ENCODE data around the gene CAPZB.

Gene CAPZB

GRCh38 chr1:19342894-19343616, 142.3 kb downstream of the CAPZB start:
- no peak for DNase-seq

DNA sequence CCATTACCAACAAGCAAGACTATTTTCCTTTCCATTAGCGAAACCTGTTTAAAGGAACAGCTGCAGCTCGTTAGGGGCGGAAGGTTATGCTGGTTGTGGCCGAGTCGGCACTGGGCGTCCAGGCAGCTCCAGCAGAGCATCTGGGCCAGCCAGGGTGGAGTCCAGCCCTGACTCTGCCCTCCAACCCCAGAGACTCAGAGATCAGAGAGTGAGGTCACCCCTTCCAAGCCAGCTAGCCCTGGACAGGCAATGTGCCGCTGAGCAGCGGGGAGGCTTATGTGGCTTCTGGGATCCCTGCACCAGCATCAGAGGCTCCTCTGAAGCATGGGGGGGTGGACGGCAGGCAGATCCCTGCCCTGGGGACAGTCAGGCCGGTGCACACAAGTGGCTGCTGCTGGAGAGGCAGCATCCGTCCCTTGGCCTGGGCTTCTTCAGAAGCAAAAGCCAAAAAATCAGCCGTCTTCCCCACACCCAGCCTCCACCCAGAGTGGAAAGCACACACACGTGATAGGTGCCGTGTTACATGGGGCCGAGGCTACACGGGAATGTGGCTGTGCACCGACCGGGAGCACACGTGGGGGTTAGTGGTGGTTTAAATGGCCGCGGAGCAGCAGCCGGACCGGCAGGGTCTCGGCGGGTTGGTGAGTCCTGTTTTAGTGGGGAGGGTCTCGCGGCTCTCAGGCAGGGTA, 143.1 kb downstream of the CAPZB start:
- no peak for DNase-seq

DNA sequence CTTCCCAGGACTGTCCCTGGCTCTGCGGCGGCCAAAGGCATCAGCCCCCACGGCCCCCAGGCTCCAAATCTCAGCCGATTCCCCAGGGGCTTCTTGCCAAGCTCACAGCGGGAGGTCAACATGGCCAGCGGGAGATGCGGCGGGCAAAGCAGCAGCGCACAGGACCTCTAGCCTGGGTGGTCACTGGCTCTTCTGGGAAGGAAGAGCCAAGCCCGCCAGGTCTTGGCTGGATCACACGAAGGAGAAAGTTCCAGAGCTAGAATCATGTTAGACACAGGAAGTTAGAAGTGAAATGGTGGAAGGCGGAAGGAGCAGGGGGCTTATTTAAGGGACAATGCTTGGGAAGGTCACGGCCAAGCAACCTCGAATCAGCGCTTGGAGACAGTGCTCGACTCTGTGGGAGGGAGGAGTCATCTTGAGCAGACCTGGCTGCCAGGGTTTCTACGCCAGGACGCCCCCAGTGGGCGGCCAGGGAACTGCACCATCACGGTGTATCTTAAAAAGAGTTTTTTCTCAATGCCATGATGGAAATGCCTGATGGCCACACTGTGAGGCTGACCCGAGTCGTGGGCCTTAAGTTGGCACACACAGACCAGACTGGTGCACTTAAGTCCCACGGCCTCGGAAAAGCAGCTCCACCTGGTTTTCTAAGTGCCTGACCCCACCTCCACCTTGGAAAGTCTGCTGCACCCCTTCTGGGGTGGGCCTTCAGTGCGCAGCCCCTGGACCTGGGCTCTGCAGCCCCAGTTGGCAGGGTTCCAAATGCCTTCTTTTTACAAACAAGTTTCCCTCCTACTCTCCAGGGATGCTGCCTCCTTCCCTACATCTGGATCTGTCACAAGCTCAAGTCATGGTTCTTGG, 143.9 kb downstream of the CAPZB start:
- DNase-seq, result peak; percentile 63

- no peak for DNase-seq
Measured at GRCh38 chr1:19340387-19340937, 144.9 kb downstream of the CAPZB start.

DNA sequence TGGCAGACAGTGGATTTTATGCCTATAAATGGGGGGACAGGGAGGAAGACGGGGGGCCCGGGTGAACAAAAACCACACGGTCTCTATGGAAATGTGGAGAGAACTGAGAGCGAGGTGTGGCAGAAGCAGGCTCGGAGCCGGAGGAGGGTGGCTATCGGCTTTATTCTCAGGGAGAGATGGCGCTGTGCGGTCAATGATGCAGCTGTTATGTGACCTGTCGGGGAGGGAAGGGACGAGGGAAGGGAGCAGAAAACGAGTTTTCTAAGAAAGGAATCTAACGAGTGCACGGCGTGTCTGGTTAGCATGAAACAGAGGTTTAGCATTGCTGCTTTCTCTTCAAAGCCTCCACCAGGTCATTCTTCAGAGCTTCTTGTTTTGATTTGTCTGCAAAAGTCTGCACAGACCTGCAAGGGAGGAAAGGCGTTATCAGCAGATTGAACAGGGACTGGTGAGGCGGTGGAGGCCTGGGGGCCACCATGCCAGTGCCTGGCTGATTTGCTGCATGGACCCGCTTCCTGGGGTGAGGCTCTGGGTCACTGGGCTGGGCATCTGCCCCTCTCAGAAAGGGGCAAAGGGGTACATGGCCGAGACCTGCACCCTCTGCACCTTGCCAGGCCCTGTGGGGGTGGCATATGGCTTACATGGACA, 146.0 kb downstream of the CAPZB start:
- no peak for DNase-seq

DNA sequence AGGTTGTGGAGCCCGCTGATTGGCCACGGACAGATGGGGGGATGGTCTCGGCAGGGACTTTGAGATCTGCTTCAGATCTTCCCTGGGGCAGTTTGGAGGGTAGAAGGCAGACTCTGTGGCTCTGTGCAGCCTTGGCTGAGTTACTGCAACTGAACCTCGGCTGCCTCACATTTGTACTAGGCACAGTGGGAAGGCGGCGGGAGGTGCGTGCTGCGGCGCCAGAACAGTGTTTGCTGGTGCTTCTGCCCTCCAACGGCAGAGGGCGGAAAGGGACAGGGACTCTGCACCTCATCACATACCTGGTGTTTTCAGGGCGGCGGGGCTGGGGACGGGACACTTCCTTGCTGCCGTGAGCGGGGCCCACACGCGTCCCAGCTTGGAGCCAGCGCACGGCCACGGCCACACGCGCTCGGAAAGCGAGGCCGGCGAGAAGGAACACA, 147.0 kb downstream of the CAPZB start:
- DNase-seq, result no peak

- DNase-seq, result no peak
Measured at GRCh38 chr1:19337289-19337688, 148.1 kb downstream of the CAPZB start.

- DNase-seq, result no peak
Measured at GRCh38 chr1:19336543-19336942, 148.8 kb downstream of the CAPZB start.

GRCh38 chr1:19333587-19334354, 151.6 kb downstream of the CAPZB start:
- no peak for DNase-seq

- DNase-seq, result no peak
Measured at GRCh38 chr1:19332832-19333231, 152.5 kb downstream of the CAPZB start.

- DNase-seq, result no peak
Measured at GRCh38 chr1:19331262-19331878, 154.0 kb downstream of the CAPZB start.

DNA sequence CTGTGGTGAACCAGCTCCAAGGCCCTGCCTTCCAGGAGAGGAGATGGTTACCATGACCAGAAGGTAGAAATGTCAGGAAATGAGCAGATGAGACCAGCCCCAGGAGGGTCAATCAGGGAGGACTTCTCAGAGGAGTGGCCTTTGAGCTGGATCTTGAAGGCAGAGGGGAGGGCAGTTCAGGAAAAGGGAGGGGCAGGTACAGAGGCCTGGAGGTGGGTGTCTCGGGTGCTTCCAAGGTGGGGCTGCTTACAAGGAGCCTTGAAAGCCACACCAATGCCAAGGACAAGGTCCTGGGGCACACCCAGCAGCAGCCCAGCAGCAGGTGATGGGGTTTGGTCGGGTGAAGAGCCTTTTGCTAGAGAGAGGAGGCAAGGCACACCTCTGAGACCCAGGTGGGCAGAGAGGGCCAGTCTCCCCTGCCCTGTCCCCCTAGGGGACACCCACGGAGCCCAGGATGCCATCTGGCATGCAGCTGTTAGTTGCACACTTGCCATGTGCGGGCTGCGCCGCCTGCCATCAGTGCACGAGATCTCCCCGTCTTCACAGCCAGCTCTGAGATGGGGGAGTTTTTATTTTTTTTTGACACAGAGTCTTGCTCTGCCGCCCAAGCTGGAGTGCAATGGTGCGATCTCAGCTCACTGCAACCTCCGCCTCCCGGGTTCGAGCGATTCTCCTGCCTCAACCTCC, 154.7 kb downstream of the CAPZB start:
- no peak for DNase-seq

GRCh38 chr1:19329611-19330010, 155.7 kb downstream of the CAPZB start:
- DNase-seq, result no peak

DNA sequence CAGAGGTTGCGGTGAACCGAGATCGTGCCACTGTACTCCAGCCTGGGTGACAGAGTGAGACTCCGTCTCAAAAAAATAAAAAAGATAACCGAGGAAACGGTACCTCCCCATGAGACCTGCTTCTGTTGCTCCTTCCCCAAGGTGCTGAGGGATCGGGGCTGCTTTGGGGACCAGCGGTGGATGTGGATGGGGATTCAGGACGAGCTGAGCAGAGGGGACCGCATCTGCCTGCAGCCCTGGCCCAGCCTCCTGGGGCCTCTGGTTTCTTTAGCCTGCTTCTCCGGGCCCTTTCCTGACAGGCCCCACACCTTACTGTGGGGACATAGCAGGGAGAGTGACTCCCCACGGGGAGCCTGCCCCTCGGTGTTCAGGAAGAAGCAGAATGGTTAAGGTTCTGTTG, 156.2 kb downstream of the CAPZB start:
- no peak for DNase-seq

GRCh38 chr1:19328486-19328885, 156.9 kb downstream of the CAPZB start:
- no peak for DNase-seq

DNA sequence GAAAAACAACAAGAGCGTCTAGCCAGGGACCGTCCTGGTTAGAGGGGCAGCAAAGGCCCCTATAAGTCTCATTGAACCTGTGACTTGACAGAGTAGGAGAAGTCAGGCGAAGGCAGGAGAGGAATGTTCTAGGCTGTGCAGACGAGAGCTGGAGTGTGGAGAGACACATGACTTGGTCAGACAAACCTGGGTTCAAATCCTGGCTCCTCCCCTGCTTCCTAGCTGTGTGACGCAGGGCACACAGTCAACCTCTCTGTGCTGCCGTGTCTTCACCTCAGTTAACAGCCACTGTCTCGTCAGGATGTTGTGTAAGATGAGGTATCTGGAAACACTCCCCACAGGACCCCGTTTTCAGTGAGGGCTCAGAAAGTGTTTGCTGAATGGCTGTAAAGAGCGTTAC, 157.6 kb downstream of the CAPZB start:
- no peak for DNase-seq

- DNase-seq, result no peak
Measured at GRCh38 chr1:19327301-19327700, 158.0 kb downstream of the CAPZB start.

- DNase-seq, result no peak
Measured at GRCh38 chr1:19326748-19327065, 158.6 kb downstream of the CAPZB start.

DNA sequence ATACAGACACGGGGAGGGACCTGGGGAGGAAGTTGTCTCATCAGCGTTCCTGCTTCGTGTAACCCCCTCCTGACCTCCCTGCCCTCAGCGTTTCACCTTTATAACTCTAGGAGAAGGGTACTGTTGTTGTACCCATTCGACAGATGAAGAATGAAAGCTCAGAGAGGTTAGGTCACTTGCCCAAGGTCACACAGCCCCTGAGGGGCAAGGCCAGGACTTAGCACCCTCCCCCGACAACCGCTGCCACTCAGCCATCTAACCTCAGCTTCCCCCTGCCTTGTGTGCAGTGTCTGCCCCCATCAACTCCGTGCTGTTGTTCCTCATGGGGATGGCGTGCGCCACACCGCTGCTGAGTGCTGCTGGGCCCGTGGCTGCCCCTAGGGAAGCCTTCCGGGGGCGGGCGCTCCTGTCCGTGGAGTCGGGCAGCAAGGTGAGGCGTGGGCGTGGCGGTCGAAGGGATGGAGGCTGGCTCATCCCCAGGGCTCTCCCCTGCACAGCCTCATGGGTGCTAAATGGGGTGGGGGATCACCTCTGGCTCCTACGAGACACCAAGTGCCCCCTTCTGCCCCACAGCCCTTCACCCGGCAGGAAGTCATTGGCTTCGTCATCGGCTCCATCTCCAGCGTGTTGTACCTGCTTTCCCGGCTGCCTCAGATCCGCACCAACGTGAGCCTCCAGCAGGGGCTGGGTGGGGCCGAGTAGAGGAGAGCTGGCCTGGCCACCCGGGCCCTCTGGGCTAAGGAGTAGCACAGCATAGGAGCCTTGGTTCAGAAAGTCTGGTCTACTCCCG, 159.2 kb downstream of the CAPZB start:
- no peak for DNase-seq

- DNase-seq, result no peak
Measured at GRCh38 chr1:19325368-19325957, 159.9 kb downstream of the CAPZB start.

Measured in activated gamma-delta T cell treated with Interleukin-2 at 50 U/mL for 16 hours (primary cell).